Measurements from ENCODE around the gene MBNL1. TPM values are rescaled to one million over a fixed set of nuclear protein-coding genes. Genes with fewer than 3 reads are reported as not detected.

MBNL1 gene
- total RNA-seq, 4 donors from 2014 or later, result 413 to 774 (median 604) TPM

GRCh38 chr3:152446495-152446894, 177.8 kb downstream of the MBNL1 start:
- TF ChIP-seq, protein P1, sequence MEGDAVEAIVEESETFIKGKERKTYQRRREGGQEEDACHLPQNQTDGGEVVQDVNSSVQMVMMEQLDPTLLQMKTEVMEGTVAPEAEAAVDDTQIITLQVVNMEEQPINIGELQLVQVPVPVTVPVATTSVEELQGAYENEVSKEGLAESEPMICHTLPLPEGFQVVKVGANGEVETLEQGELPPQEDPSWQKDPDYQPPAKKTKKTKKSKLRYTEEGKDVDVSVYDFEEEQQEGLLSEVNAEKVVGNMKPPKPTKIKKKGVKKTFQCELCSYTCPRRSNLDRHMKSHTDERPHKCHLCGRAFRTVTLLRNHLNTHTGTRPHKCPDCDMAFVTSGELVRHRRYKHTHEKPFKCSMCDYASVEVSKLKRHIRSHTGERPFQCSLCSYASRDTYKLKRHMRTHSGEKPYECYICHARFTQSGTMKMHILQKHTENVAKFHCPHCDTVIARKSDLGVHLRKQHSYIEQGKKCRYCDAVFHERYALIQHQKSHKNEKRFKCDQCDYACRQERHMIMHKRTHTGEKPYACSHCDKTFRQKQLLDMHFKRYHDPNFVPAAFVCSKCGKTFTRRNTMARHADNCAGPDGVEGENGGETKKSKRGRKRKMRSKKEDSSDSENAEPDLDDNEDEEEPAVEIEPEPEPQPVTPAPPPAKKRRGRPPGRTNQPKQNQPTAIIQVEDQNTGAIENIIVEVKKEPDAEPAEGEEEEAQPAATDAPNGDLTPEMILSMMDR (IDR thresholded peaks at IDR 0.05; ENCODE audit: low read depth), result no peak

- TF ChIP-seq, protein P1 (IDR thresholded peaks at IDR 0.05; ENCODE audit: low read depth), result no peak
Observed at GRCh38 chr3:152447511-152447910, 178.8 kb downstream of the MBNL1 start.

DNA sequence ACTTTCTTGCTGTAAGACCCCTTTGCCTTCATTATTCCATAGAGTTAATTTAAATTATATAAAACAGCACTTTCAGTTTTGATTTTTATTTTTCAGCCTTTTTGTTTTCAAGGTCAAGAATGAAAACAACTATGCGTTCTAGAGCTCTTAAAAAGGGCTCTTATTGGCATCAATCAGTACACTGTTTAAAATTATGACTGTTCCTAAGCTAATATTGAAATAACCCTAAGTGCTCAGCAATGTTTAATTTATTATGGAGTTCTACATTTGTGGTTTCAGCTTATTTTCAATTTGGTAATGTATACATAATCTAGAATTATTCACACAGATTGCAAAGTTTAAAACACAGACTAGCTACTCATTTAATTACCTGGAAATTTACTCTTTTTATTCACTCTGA, 179.4 kb downstream of the MBNL1 start:
- TF ChIP-seq, protein P1 (IDR thresholded peaks at IDR 0.05; ENCODE audit: low read depth), result no peak

DNA sequence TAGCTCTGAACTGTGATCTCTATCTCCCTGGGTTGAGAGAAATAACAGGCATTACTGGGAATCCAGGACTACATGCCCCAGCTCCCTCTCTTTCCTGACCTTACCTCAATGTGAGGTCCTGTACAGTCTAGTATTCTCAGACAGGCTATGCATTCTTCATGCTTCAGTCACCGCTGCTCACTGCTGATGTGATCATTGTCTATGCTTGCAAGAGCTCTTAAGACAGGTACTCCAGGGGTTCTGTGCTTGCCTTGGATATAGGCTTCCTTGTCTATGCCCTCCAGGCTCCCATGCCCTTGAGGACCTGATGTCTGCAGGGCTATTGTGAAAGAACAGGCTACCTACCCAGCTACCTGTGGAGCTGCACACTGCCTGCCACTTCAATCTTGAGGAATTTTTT, 183.6 kb downstream of the MBNL1 start:
- TF ChIP-seq, protein P1 (IDR thresholded peaks at IDR 0.05; ENCODE audit: low read depth), result no peak

DNA sequence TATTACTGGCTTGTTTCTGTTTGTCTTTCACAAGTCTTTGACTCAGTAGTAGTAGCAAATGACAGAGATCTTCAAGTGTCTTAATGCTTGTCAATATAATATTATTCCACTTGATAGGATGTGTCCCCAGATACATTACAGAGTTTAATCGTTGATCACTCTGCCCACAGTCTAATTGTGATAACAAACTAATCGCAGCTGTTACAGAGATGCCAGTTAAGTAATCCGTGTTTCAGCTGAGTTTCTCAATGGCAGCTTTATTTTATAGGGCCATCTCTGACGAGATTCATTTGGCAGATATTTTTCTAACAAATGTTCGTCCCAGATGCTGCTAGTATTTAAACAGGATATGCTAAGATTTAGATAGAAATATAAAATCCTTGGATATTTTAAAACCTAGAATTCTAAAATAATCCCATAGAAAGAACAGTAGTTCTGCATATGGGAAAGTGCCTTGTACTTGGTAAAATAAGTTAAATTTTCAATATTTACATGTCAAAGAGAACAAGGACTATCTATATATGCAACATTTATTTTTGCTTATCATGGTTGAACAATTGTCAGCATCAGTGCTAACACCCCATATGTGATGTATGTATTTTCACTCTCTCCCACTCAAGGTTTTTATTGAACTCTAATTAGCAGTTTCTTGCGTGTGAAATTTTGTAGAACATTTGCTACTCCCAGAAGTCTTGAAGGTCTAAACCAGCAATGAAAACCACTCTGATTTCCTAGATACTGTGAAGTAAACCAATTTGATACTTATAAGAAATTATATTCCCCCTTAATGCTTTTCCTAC, 185.5 kb downstream of the MBNL1 start:
- TF ChIP-seq, protein P1 (IDR thresholded peaks at IDR 0.05; ENCODE audit: low read depth), result no peak

DNA sequence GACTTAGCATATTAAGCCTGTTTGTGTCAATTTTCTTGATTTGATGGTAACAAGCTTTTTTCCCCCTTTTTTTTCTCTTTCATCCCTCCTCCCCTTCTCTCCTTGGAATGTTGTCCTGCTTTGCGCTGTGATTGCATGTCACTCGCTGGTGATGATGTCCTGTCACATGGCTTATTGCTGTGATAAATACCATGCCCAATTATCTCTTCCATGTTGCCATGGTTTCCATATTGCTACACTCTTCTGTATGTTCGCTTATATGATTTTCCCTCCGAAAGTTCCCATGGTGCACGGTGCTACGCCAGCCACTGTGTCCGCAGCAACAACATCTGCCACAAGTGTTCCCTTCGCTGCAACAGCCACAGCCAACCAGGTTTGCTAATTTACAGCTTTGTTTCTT, 187.3 kb downstream of the MBNL1 start:
- TF ChIP-seq, protein P1 (IDR thresholded peaks at IDR 0.05; ENCODE audit: low read depth), result no peak

DNA sequence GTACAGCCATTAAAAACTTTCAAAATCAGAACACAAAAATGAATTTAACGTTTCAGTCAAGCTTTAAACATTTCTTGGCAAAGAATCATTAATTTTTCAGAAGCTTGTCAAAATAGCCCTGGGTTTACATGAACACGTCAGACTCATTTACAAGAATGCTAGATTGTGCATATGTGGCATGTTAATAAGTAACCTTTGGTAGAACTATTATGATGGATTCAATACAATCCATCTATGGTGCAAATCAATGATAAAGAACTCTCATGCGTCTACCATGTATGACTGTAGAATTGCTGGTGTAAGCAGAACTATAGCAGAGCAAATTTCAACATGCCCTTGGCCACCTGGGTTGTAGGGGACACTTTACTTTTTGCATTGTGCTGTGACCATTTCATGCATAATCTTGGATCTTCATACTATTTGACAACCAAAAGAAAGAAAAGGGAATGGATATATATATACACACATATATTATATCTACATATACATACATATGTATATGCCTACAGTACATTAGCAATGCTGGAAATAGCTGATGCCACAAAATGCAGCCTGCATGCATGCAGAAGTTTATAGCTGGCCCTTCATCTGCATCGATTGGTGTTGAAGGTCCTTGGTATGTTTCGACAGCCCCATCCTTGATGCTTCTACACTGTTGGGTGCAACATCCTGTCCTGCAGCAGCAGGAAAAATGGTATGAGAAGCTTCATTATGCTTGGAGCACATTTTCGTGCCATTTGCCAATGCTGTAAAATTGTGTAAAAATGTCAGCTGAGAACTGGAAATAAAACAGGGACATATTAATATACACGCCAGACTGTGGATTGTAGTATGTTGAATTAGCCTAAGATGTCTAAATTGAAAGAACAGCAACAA, 189.0 kb downstream of the MBNL1 start:
- TF ChIP-seq, protein P1 (IDR thresholded peaks at IDR 0.05; ENCODE audit: low read depth), result no peak
